Activated effector memory CD4-positive, alpha-beta T cell treated with anti-CD3 and anti-CD28 coated beads, Interleukin-2, amount 50 U/mL, for 16 hours (primary cell): Measurements from ENCODE around the gene TPP2.

Source experiments
- DNase-seq: peaks from one replicate; pipeline ENCODE4 v3.0.0-alpha.2; 2020

Gene TPP2

DNA sequence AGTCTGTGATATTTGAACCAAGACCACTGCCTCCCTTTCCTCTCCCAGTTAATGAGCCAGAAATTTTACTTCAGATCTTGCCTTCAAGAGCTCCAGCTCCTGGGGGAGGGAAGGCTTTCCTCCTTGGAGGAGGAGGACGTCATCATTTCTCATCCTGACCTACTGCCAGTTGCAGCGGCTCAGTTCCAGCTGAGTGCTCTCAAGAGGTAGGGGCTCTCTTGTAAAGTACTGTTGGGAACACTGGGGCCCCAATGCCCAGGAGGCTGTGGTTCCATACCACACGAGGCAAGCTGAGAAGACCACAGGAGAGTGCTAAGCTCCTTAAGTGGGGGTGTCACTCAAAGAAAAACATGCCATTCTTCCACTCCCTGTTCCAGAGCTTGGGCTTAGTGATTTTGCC, 61.9 kb downstream of the TPP2 start:
- no peak for DNase-seq

- no peak for DNase-seq
These were observed 62.5 kb downstream of the TPP2 start for GRCh38 chr13:102659168-102659713.

GRCh38 chr13:102667023-102667422, 70.2 kb downstream of the TPP2 start:
- no peak for DNase-seq

DNA sequence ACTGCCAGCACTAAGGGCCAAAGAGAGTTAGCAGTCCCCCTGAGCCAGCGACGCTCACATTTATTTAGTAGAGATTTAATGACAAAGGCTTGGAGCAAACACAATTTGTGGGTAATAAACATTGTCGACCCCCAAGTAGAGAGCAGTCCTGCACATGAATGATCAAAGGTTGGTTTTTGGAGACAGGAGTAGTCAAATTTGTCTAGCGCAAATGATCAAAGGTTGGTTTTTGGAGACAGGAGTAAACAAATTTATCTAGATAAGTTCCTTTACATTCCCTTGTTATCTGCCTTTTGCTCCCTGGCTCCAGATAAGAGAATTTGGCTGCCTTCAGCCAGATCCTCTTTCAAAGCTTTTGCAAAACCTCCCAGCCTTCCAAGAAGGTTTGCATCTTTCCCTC, 71.1 kb downstream of the TPP2 start:
- no peak for DNase-seq

GRCh38 chr13:102670130-102670529, 73.3 kb downstream of the TPP2 start:
- no peak for DNase-seq

DNA sequence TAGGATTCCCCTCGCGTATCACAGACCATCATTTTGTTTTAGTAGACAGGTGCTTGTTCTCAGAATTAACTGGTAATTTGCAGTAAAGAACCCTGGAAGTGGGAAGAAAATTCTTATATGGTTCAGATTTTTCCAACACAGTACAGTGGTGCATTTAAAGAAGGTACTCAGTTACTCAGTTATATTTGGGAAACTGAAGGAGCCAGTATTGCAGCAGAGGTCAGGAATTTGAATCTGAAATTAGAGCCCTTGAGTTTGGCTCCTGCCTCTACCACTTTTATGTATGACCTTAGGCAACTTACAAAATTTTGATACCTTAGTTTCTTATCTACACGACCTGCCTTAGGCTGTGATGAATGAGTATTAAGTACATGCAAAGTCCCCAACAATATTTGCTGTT, 78.3 kb downstream of the TPP2 start:
- DNase-seq = no peak

GRCh38 chr13:102677122-102677521, 80.3 kb downstream of the TPP2 start:
- DNase-seq = no peak

DNA sequence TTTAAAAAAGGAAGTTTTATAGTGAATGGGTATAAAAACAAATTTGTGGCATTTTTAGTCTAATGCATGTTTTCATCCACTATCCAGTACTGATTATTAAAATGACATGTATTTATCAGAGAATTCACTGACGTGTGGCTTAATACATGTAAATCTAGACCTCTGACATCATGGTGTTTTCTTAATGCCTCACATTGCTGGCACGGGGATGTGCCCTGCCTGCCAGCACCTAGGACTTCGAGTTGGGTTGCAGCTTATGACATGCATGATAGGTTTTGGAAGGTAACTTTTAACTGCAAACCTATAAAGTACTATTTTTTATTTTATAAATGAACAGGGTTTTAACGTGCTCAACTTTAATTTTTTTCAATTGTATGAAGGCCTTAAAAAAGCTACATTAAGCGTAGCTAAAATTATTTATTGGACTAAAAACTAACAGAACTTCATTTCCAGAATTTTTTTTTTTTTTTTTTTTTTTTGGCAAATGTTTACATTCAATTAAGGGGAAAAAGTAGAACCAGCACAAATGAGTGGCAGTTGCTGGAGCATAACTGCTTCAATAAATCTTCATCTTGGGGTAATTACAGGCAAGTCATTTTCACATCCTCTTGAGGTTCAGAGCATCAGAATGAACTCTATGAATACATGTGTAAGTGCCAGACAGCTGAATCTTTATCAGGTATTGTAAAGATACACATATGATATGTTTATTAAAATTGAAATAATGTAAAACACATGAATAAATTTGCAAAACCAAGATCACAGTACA, 81.7 kb downstream of the TPP2 start:
- no peak for DNase-seq

DNA sequence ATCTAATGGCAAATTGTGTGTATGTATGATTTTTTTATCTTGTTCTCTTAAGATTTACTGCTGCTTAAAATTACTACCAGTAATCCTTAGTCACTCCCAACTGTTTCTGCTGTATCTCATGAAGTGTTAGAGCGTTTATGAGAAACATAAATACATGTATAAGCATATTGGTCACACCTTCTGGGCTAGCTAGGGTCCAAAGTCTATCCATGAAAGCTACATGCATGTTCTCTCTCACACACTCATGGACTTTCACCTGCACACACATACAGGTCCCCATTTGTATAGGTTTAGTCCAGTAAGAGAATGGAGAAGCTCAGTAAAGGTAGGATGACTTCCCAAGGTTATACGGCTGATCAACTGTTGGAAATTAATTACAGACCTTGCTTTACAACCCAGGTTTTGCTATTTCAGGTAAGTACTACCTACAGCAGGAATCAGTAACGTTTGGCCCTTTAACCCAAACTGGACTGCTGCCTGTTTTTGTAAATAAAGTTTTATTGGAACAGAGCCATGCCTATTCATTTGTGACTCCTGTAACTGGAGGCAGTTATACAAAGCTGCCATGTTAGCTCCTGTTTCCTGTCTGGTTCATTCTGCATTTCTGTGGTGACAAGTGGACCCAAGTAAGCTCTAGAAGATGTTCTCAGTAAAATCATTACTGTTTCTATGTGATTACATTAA, 82.8 kb downstream of the TPP2 start:
- DNase-seq = no peak

DNA sequence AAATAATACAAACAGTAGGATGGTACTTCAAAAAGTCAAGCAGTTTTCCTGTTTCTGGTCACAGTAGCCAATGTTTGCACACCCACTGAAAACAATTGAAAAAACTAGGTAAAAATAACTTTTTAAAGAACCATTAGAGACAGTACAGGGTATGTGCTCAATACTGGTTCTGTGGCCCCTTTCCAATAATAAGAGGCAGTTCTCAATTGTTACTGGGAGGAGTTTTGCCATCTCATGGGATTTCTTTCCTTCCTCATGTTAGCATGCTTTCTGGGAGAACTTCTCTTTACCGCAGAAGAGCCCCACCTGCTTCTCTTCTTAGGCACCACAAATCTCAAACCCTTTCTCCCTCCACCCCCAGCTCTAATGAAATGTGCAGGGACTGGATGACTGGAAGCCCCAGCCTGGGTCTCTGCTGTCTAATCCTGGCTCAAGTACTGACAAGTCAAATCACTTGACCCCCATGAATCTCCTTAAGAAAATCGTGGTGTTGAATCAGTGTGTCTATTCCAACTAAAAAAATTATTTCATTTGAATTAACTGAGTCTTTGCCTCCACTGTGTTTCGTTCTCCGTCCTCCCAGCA, 83.4 kb downstream of the TPP2 start:
- no peak for DNase-seq

GRCh38 chr13:102680842-102681740, 84.3 kb downstream of the TPP2 start:
- no peak for DNase-seq

DNA sequence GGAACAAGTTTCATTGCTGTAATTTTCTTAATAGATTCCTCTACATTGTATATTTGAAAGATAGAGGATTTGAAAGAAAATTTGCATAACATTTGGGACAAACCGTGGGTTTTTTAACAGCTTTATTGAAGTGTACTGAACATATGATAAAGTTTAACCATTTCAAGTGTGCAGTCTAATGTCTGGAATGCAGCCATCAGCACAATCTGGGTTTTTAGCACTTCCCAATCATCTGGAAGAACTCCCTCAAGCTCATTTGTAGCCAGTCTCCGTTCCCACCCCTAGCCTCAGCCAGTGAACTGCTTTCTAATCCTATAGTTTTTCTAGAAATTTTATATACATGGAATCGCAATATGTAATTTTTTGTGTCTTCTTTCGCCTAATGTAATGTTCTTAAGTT, 85.4 kb downstream of the TPP2 start:
- DNase-seq = no peak

GRCh38 chr13:102682727-102683126, 85.9 kb downstream of the TPP2 start:
- no peak for DNase-seq

DNA sequence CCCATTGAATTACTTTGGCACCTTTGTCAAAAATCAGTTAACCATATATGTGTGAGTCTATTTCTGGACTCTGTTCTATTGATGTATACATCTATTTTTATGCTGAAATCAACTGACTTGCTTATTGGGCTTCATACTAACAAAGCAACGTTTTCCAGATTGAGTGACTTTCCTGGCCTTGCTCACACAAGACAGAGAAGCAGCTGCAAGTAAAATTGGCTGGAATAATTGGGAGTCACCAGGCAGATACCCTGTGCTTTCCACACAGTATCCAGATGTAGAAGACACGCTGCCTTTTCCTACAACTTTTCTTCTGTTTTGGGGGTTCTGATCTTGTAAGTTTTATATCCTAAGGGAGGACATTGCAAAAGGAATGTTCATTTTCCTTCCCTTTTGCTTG, 86.9 kb downstream of the TPP2 start:
- DNase-seq = no peak

GRCh38 chr13:102686024-102686423, 89.2 kb downstream of the TPP2 start:
- no peak for DNase-seq

DNA sequence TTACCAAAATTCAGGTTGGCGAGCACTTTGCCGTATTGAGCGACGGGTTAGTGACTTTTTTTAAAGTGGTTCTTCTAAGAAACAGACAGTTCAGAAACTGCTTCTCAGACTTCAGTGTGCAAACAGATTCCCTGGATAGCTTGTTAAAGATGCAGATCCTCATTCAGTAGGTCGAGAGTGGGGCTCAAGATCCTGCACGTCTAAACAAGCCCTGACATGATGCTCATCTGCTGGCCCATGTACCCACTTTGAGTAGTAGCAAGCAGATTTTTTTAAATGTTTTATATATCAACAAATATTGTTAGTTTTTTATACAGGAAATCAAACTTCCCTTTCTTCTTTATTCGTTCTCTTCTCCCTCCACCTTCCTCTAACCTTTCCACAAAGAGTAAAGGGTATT, 90.7 kb downstream of the TPP2 start:
- no peak for DNase-seq

GRCh38 chr13:102688306-102688973, 91.7 kb downstream of the TPP2 start:
- DNase-seq = no peak

- DNase-seq = no peak
These were observed 94.1 kb downstream of the TPP2 start for GRCh38 chr13:102690883-102691282.

GRCh38 chr13:102692491-102692826, 95.7 kb downstream of the TPP2 start:
- DNase-seq = no peak

DNA sequence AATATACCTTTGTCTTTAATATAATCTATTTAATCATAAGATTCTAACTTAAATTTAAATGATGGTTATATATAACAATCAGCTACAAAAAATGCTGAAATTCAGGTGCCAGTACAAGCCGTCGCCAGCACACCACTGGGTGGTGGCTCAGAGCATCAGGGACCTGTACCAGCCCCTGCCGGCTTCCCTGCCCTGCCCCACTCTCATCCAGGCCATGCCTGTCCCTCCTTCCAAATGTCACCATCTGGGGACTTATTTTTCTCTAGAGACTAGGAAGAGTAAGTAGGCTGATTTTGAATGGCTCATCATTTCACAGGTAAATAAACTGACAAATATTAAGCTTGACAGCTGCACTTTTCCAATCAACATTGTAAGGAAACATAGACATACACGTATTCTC, 96.5 kb downstream of the TPP2 start:
- no peak for DNase-seq

GRCh38 chr13:102693776-102694175, 97.0 kb downstream of the TPP2 start:
- no peak for DNase-seq

GRCh38 chr13:102694937-102695336, 98.2 kb downstream of the TPP2 start, which contains the start of gene METTL21C:
METTL21C (minus strand) TSS chr13:102695044; CDS start chr13:102694498, 546 bp downstream.
- no peak for DNase-seq
